ENCODE data around the gene HOXD8. TPM values are rescaled to one million over a fixed set of nuclear protein-coding genes. Genes with fewer than 3 reads are reported as not detected.

Gene HOXD8
- total and polyA plus RNA-seq, 2 donors (not counting 1 experiment from before 2014, with no cell fraction given), result not detected

DNA sequence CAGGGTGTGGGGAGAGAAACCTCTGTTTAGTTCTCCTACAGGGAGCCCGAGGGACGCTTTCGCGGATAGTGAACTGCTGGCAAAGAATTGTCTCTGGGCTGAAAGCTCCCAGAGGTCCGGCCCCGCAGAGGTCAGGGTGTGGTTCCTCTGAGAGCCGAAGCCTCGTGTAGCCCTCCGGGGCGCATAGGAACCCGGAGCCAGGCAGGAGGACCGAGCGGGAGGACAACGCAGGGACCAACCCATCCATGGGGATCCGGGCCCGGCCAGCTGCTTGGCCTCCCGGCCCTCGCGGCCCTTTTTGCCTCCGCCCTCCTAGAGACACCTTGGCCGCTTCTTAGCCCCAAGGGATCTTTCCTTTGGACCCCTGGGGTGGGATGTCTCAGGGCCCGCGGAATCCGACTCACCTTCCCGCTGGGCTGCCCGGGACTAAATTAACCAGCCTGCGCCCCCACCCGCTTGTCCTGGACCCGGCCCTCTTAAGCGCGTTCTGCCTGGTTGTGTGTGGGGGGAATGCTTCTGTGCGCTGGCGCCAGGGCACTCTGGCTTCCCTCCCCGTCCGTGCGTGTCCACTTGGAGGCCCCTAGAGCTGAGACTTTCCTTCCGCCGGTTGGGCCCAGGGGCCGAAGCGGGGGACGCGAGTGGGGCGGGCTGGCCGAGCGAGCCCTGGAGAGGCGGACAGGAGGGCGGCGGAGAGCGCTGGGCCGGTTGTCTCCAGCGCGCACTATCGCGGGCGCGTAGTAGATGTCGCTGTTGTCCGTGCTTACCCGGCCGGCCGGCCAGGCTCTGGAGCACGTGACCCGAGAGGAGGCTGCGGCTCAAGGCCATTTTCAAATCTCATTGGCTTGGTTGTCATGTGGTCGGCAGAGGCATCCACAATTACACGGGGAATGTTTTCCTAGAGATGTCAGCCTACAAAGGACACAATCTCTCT is 13.4 kb upstream of the HOXD8 start, which contains the start of gene HOXD10:
Gene HOXD10, plus strand, starts transcription at position 896 of the 931 bp plus-strand sequence. CDS start 56 bp downstream, outside the sequence.
- H2AFZ ChIP-seq (ENCODE audit: low read length), result no peak within 1 kb of the TSS
- H3K27me3 ChIP-seq (ENCODE audit: control insufficient read depth, insufficient read depth, low read length), result peaks cover 92% of the 10 kb centered on the region
- no peak within 1 kb of the TSS for H3K9ac ChIP-seq (ENCODE audit: insufficient read depth, low read length)
- no peak for DNase-seq (ENCODE audit: low read depth in 2 of 2)
- H3K27ac ChIP-seq (ENCODE audit: insufficient read depth, low read length), result no peak within 1 kb of the TSS
- H3K9me3 ChIP-seq (ENCODE audit: control insufficient read depth, insufficient read depth, low read depth, low read length), result no peaks in the 10 kb centered on the region
- TF ChIP-seq EZH2 (IDR thresholded peaks at IDR 0.05; ENCODE audit: low read length, missing control alignments), result peak; percentile 49
- TF ChIP-seq, protein P1, sequence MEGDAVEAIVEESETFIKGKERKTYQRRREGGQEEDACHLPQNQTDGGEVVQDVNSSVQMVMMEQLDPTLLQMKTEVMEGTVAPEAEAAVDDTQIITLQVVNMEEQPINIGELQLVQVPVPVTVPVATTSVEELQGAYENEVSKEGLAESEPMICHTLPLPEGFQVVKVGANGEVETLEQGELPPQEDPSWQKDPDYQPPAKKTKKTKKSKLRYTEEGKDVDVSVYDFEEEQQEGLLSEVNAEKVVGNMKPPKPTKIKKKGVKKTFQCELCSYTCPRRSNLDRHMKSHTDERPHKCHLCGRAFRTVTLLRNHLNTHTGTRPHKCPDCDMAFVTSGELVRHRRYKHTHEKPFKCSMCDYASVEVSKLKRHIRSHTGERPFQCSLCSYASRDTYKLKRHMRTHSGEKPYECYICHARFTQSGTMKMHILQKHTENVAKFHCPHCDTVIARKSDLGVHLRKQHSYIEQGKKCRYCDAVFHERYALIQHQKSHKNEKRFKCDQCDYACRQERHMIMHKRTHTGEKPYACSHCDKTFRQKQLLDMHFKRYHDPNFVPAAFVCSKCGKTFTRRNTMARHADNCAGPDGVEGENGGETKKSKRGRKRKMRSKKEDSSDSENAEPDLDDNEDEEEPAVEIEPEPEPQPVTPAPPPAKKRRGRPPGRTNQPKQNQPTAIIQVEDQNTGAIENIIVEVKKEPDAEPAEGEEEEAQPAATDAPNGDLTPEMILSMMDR (conservative IDR thresholded peaks at IDR 0.05 in 1 of 2, IDR thresholded peaks at IDR 0.05 in 1 of 2; ENCODE audit: low read depth in 1 of 2, low read length in 2 of 2), result no peak
- no peak within 1 kb of the TSS for H3K4me3 ChIP-seq (replicated peaks in 1 of 4; ENCODE audit: control extremely low read depth in 1 of 4, insufficient read depth in 1 of 4, low read depth in 3 of 4, low read length in 4 of 4)
- no peaks in the 10 kb centered on the region for H3K4me1 ChIP-seq (ENCODE audit: control insufficient read depth, extremely low read depth, insufficient read depth, low read length)
- H3K79me2 ChIP-seq (ENCODE audit: control insufficient read depth, insufficient read depth, low read length), result no peaks in the 10 kb centered on the region
- no peak within 1 kb of the TSS for H3K4me2 ChIP-seq (ENCODE audit: extremely low read depth, insufficient read depth, low read length)
- no peaks in the 10 kb centered on the region for H4K20me1 ChIP-seq (ENCODE audit: control insufficient read depth, extremely low read depth, insufficient read depth, low read length)
- H3K36me3 ChIP-seq (ENCODE audit: control insufficient read depth, insufficient read depth, low read length), result no peaks in the 10 kb centered on the region

DNA sequence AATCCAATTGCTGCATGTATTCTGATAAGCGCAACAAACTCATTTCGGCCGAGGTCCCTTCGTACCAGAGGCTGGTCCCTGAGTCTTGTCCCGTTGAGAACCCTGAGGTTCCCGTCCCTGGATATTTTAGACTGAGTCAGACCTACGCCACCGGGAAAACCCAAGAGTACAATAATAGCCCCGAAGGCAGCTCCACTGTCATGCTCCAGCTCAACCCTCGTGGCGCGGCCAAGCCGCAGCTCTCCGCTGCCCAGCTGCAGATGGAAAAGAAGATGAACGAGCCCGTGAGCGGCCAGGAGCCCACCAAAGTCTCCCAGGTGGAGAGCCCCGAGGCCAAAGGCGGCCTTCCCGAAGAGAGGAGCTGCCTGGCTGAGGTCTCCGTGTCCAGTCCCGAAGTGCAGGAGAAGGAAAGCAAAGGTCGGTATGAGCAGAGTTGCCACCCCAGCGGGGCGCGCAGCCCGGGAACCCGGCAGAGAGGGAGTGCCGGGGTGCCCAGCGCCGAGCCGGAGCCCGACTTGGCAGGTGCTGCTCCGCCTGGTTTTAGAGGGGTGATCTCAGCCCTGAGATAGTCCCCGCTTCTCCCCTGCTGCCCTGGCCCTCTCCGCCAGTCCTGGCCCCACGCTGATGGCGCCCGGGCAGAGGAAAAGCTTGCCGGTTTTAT is 12.2 kb upstream of the HOXD8 start:
- TF ChIP-seq, protein P1 (conservative IDR thresholded peaks at IDR 0.05 in 1 of 2, IDR thresholded peaks at IDR 0.05 in 1 of 2; ENCODE audit: low read depth in 1 of 2, low read length in 2 of 2), result no peak
- no peak for TF ChIP-seq EZH2 (IDR thresholded peaks at IDR 0.05; ENCODE audit: low read length, missing control alignments)
- no peak overlapping the region for H3K9ac ChIP-seq (ENCODE audit: insufficient read depth, low read length)
- H3K9me3 ChIP-seq (ENCODE audit: control insufficient read depth, insufficient read depth, low read depth, low read length), result no peaks in the 10 kb centered on the region
- H2AFZ ChIP-seq (ENCODE audit: low read length), result no peak overlapping the region
- no peaks in the 10 kb centered on the region for H3K79me2 ChIP-seq (ENCODE audit: control insufficient read depth, insufficient read depth, low read length)
- H3K36me3 ChIP-seq (ENCODE audit: control insufficient read depth, insufficient read depth, low read length), result no peaks in the 10 kb centered on the region
- no peak overlapping the region for H3K4me3 ChIP-seq (replicated peaks in 1 of 4; ENCODE audit: control extremely low read depth in 1 of 4, insufficient read depth in 1 of 4, low read depth in 3 of 4, low read length in 4 of 4)
- no peaks in the 10 kb centered on the region for H3K4me1 ChIP-seq (ENCODE audit: control insufficient read depth, extremely low read depth, insufficient read depth, low read length)
- H4K20me1 ChIP-seq (ENCODE audit: control insufficient read depth, extremely low read depth, insufficient read depth, low read length), result no peaks in the 10 kb centered on the region
- peaks cover 94% of the 10 kb centered on the region for H3K27me3 ChIP-seq (ENCODE audit: control insufficient read depth, insufficient read depth, low read length)
- DNase-seq (ENCODE audit: low read depth in 2 of 2), result no peak
- H3K4me2 ChIP-seq (ENCODE audit: extremely low read depth, insufficient read depth, low read length), result no peak overlapping the region
- H3K27ac ChIP-seq (ENCODE audit: insufficient read depth, low read length), result no peak overlapping the region

DNA sequence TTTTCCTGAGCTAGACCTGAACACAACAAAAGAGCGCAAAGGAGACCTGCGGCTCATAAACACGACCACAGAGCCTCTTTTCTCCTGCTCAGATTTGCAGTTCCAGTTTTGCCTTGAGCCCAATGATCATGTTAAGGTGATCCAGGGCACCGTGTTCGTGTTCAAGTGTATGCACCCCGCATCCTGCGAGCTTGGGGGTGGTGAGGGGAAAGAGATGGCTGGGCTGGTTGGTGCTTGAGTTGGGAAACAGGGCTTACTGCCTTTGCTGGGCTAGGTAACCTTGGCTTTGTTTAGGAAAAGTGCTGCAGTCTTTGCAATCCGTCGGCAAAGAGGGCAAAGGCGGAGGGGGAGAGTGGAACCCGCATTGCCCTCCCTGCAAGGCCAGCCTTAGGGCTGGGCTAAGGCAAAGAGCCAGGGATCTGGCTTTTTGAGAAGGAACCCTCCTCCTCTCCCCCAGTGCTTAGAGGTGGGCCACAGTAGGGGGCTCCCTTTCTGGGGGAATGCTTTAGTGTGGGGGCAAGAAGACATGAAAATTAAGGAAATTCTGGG is 11.6 kb upstream of the HOXD8 start:
- H3K9me3 ChIP-seq (ENCODE audit: control insufficient read depth, insufficient read depth, low read depth, low read length), result no peaks in the 10 kb centered on the region
- no peaks in the 10 kb centered on the region for H3K79me2 ChIP-seq (ENCODE audit: control insufficient read depth, insufficient read depth, low read length)
- DNase-seq (ENCODE audit: low read depth in 2 of 2), result no peak
- peaks cover 94% of the 10 kb centered on the region for H3K27me3 ChIP-seq (ENCODE audit: control insufficient read depth, insufficient read depth, low read length)
- H3K36me3 ChIP-seq (ENCODE audit: control insufficient read depth, insufficient read depth, low read length), result no peaks in the 10 kb centered on the region
- no peaks in the 10 kb centered on the region for H4K20me1 ChIP-seq (ENCODE audit: control insufficient read depth, extremely low read depth, insufficient read depth, low read length)
- no peak overlapping the region for H3K27ac ChIP-seq (ENCODE audit: insufficient read depth, low read length)
- H2AFZ ChIP-seq (ENCODE audit: low read length), result no peak overlapping the region
- no peaks in the 10 kb centered on the region for H3K4me1 ChIP-seq (ENCODE audit: control insufficient read depth, extremely low read depth, insufficient read depth, low read length)
- no peak overlapping the region for H3K4me3 ChIP-seq (replicated peaks in 1 of 4; ENCODE audit: control extremely low read depth in 1 of 4, insufficient read depth in 1 of 4, low read depth in 3 of 4, low read length in 4 of 4)
- no peak overlapping the region for H3K9ac ChIP-seq (ENCODE audit: insufficient read depth, low read length)
- peak; percentile 27 for TF ChIP-seq EZH2 (IDR thresholded peaks at IDR 0.05; ENCODE audit: low read length, missing control alignments)
- TF ChIP-seq, protein P1 (conservative IDR thresholded peaks at IDR 0.05 in 1 of 2, IDR thresholded peaks at IDR 0.05 in 1 of 2; ENCODE audit: low read depth in 1 of 2, low read length in 2 of 2), result no peak
- no peak overlapping the region for H3K4me2 ChIP-seq (ENCODE audit: extremely low read depth, insufficient read depth, low read length)
